ENCODE results near the gene F8A2.
"Not testable (repeated sequence)": the region's sequence is repeated elsewhere in the genome, so short reads cannot be mapped to it uniquely, and the experiment has no call there.

F8A2 gene

GRCh38 chrX:155381843-155382528 is at the start of gene F8A2:
F8A2 (plus strand) TSS chrX:155382095; CDS start chrX:155382115, 20 bp downstream.
- DNase-seq = not testable (repeated sequence)

- DNase-seq = no peak
Observed at GRCh38 chrX:155333544-155334100, 48.3 kb upstream of the F8A2 start.

GRCh38 chrX:155334486-155335336 is 47.2 kb upstream of the F8A2 start, which contains the start of gene CLIC2:
CLIC2 (minus strand) TSS chrX:155334614; CDS start chrX:155334427, 187 bp downstream.
- DNase-seq = peak; percentile 22

GRCh38 chrX:155335337-155335712 is 46.6 kb upstream of the F8A2 start:
- not testable (repeated sequence) for DNase-seq

- not testable (repeated sequence) for DNase-seq
Observed at GRCh38 chrX:155345689-155346088, 36.2 kb upstream of the F8A2 start.

- DNase-seq = not testable (repeated sequence)
Observed at GRCh38 chrX:155349448-155349847, 32.4 kb upstream of the F8A2 start.

- not testable (repeated sequence) for DNase-seq
Observed at GRCh38 chrX:155363712-155364111, 18.2 kb upstream of the F8A2 start.

GRCh38 chrX:155373777-155374458 is 8.0 kb upstream of the F8A2 start:
- not testable (repeated sequence) for DNase-seq

GRCh38 chrX:155379802-155380201 is 2.1 kb upstream of the F8A2 start:
- not testable (repeated sequence) for DNase-seq

- not testable (repeated sequence) for DNase-seq
Observed at GRCh38 chrX:155382529-155382967, 653 bp downstream of the F8A2 start.

- no peak for DNase-seq
Observed at GRCh38 chrX:155389634-155390033, 7.7 kb downstream of the F8A2 start.

GRCh38 chrX:155394747-155395276 is 12.9 kb downstream of the F8A2 start:
- DNase-seq = not testable (repeated sequence)

GRCh38 chrX:155406429-155406828 is 24.5 kb downstream of the F8A2 start:
- DNase-seq = no peak

GRCh38 chrX:155417769-155418168 is 35.9 kb downstream of the F8A2 start:
- no peak for DNase-seq

Data from eye (tissue), 1 donor.